Measurements from ENCODE around the gene IBA57.

IBA57 gene

GRCh38 chr1:228231189-228231588, 65.6 kb downstream of the IBA57 start:
- CTCF ChIA-PET, result no interaction called here
- Mint-ChIP-seq H3K36me3 (peaks cover 40% of the 10 kb centered on the region), H3K27me3 (no peaks in the 10 kb centered on the region)

More at GRCh38 chr1:228231189-228231588, 65.6 kb downstream of the IBA57 start:
- DNase-seq, result no peak
- no peak overlapping the region for H3K27ac Mint-ChIP-seq
- H3K4me3 Mint-ChIP-seq, result no peak overlapping the region
- H3K4me1 Mint-ChIP-seq, result no peaks in the 10 kb centered on the region
- H3K9me3 Mint-ChIP-seq, result peaks cover 22% of the 10 kb centered on the region

All from activated naive CD4-positive, alpha-beta T cell treated with anti-CD3 and anti-CD28 coated beads, Interleukin-2, amount 10 ng/mL, durations not matched to agents 7 days and 5 days (primary cell).